Measurements from ENCODE around the gene COPA. TPM values are rescaled to one million over a fixed set of nuclear protein-coding genes. Genes with fewer than 3 reads are reported as not detected.

The COPA gene
- total RNA-seq, 8 experiments from 2014 or later: 134 to 326 (median 200) TPM

GRCh38 chr1:160344241-160344640 is 1.2 kb upstream of the COPA start:
- H3K4me3 ChIP-seq: peak overlapping the region; percentile 71 to 91 (median 82)
- in situ Hi-C loops (cut with MboI; ENCODE audit: low pct_unique_long_range_greater_than_20kb in 2 of 9, low sequenced_read_pairs in 9 of 9, unreplicated experiment in 9 of 9): no loop called here
- 71 to 100% (median 100%) methylated on average over 1 to 3 of the region's 3 CpGs for WGBS, 10 experiments
- ATAC-seq (replicated peaks in 6 of 8): no peak
- no peak overlapping the region for H3K27ac ChIP-seq
- H3K4me1 ChIP-seq (replicated peaks in 1 of 2): peaks cover 15 to 21% of the 10 kb centered on the region in 2 donors

DNA sequence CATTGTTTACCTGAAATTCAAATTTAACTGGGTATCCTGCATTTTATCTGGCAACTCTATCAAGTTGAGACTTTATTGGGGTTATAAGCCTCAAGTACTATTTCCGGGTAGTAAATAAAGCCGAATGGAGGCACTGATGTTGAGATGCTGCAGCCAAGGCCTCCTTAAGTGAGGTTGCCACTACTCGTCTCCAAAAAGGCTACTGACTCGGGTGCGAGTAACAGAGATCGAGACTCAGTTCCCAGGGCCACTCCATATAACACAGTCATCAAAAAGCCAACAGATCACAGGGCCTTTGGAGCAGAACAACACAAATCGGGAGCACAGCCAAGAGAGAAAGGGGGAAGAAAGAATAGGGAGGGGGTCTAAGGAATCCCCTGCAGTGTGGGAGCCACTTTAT is 524 bp downstream of the COPA start:
- WGBS, 10 experiments: 0 to 6% (median 1%) methylated on average over 1 to 7 of the region's 7 CpGs; no CpG with 5 or more reads in 2 of the 10 experiments

DNA sequence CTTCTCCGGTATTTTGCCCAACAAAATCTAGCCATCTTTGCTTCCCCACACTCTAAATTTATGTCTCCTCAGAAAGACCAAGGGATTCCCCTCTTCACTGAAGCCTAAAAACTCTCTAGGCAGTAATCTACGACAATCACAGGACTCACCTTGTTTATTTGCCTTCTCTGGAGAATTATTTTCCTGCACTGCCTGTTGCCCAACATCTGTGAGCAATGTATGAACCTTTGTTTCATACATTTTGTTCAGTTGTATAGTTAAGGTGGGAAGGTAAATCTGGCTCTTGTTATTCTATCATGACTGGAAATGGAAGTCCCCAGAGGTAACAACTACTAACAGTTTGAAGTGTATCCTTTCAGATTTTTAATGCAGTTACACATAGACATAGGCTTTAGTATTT is 2.2 kb downstream of the COPA start:
- in situ Hi-C loops (cut with MboI; ENCODE audit: low pct_unique_long_range_greater_than_20kb in 2 of 9, low sequenced_read_pairs in 9 of 9, unreplicated experiment in 9 of 9): no loop called here
- Histone ChIP-seq H3K27ac (no peak overlapping the region), H3K4me1 (replicated peaks in 1 of 2) (peaks cover 15 to 21% of the 10 kb centered on the region in 2 donors), H3K4me3 (peak overlapping the region in 4 of 5 donors; percentile 71 to 91 (median 79))
- WGBS, 10 experiments: 17 to 88% (median 52%) methylated on average over 1 to 2 of the region's 2 CpGs; no CpG with 5 or more reads in 1 of the 10 experiments
- no peak for ATAC-seq (replicated peaks in 6 of 8)

More for the DNA sequence above, 524 bp downstream of the COPA start:
- peak in 3 of 8 experiments; percentile 3 for ATAC-seq (replicated peaks in 6 of 8)
- peak overlapping the region; percentile 97 to 99 for H3K27ac ChIP-seq
- peak overlapping the region; percentile 71 to 91 (median 82) for H3K4me3 ChIP-seq
- in situ Hi-C loops (cut with MboI; ENCODE audit: low pct_unique_long_range_greater_than_20kb in 2 of 9, low sequenced_read_pairs in 9 of 9, unreplicated experiment in 9 of 9): no loop called here
- H3K4me1 ChIP-seq (replicated peaks in 1 of 2): peaks cover 15 to 21% of the 10 kb centered on the region in 2 donors

GRCh38 chr1:160340146-160340545 is 2.9 kb downstream of the COPA start:
- H3K4me1 ChIP-seq (replicated peaks in 1 of 2): peaks cover 15 to 21% of the 10 kb centered on the region in 2 donors
- H3K27ac ChIP-seq: no peak overlapping the region
- in situ Hi-C loops (cut with MboI; ENCODE audit: low pct_unique_long_range_greater_than_20kb in 2 of 9, low sequenced_read_pairs in 9 of 9, unreplicated experiment in 9 of 9): no loop called here
- 37 to 100% (median 95%) methylated on average over 1 to 3 of the region's 3 CpGs; no CpG with 5 or more reads in 1 of the 10 experiments for WGBS, 10 experiments
- ATAC-seq (replicated peaks in 6 of 8): no peak
- H3K4me3 ChIP-seq: no peak overlapping the region

- no peak for ATAC-seq (replicated peaks in 6 of 8)
- Histone ChIP-seq H3K4me3 (no peak overlapping the region), H3K27ac (no peak overlapping the region), H3K4me1 (replicated peaks in 1 of 2) (peaks cover 11 to 15% of the 10 kb centered on the region in 2 donors)
- WGBS, 10 experiments: 69 to 98% (median 90%) methylated on average over 4 of the region's 4 CpGs
- in situ Hi-C loops (cut with MboI; ENCODE audit: low pct_unique_long_range_greater_than_20kb in 2 of 9, low sequenced_read_pairs in 9 of 9, unreplicated experiment in 9 of 9): no loop called here
Measured at GRCh38 chr1:160338580-160338979, 4.5 kb downstream of the COPA start.

DNA sequence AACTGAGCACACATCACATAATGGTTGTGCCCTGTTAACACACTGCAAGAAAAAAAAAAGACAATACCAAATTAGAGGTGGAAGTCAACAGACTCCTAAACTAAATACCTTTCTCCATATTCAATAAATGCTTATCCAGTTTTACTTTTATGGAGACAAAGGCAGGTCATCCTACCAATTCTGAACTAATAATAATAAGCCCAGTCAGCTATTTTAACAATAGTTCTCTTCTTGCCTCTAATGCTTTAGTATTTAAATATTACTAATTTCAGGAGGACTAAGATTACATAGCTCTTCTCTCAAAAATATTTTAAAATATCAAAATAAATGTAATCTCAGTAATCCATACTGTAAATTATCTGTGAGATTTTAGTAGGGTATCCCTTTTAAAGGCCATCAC is 10.5 kb downstream of the COPA start:
- ATAC-seq (replicated peaks in 6 of 8): no peak
- Histone ChIP-seq H3K4me3 (no peak overlapping the region), H3K27ac (no peak overlapping the region), H3K4me1 (replicated peaks in 1 of 2) (peaks cover 0 to 24% of the 10 kb centered on the region in 2 donors)
- in situ Hi-C loops (cut with MboI; ENCODE audit: low pct_unique_long_range_greater_than_20kb in 2 of 9, low sequenced_read_pairs in 9 of 9, unreplicated experiment in 9 of 9): no loop called here

DNA sequence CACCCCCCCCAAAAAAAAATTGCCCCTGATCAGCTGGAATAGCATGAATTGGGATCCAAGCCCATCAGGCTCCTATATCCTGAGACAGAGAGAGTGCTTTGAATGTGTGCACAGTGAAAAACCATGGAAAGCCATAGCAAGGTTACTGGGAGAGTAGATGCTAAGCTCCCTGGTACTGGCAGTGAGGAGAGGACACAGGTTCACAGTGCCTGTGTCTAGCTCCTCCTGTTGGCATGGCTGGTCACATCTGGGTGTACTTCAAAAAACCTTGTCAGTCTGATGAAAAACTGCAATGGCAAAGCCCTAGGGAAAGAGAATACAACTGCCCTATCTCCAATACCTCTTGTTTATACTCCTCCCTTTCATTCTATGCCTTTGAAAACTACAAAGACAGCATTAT is 12.9 kb downstream of the COPA start:
- H3K27ac ChIP-seq: no peak overlapping the region

DNA sequence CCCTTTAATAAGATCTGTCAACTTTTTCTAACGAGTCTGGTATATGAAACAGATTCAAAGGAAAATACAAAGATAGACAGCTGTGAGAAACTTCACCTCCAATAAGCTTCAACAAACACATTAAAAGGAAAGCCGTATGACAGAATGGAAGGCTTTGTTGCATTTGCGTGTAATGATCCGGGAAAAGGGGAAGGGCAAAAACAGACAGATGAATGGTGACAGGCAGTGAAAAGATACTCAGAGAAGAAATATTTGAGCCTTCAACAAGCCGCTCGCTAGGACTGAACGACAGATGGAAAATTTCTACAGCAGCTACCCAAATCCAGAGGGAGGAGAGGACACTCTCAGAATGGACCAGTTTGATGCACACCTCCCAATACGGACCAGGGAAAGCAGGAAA is 14.9 kb downstream of the COPA start:
- peaks cover 0 to 25% of the 10 kb centered on the region in 2 donors for H3K4me1 ChIP-seq (replicated peaks in 1 of 2)
- no peak overlapping the region for H3K27ac ChIP-seq
- in situ Hi-C loops (cut with MboI; ENCODE audit: low pct_unique_long_range_greater_than_20kb in 2 of 9, low sequenced_read_pairs in 9 of 9, unreplicated experiment in 9 of 9): no loop called here
- peak in 3 of 8 experiments; percentile 75 to 88 (median 81) for ATAC-seq (replicated peaks in 6 of 8)
- no peak overlapping the region for H3K4me3 ChIP-seq
- 0 to 93% (median 18%) methylated on average over 2 to 8 of the region's 8 CpGs for WGBS, 10 experiments

More for the DNA sequence above, 12.9 kb downstream of the COPA start:
- in situ Hi-C loops (cut with MboI; ENCODE audit: low pct_unique_long_range_greater_than_20kb in 2 of 9, low sequenced_read_pairs in 9 of 9, unreplicated experiment in 9 of 9): no loop called here
- peak in 1 of 8 experiments; percentile 34 for ATAC-seq (replicated peaks in 6 of 8)
- no peak overlapping the region for H3K4me3 ChIP-seq
- H3K4me1 ChIP-seq (replicated peaks in 1 of 2): peaks cover 0 to 25% of the 10 kb centered on the region in 2 donors

DNA sequence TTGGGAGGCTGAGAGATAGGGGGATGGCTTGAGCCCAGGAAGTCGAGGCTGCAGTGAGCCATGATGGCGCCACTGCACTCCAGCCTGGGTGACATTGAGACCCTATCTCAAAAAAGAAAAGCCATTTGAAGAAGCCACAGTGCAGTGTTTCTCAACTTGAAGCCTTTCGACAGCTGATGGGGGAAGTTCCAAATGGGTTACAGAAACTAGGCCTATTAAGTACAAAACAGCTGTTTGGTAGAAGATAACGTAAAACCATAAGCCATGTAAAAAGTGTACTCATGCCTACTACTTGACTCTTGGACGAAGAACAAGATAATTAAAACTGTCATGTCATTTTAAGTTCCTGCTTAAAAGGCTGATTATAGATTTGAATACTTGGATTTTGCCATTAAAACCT is 16.6 kb downstream of the COPA start:
- no peak overlapping the region for H3K27ac ChIP-seq
- 79 to 100% (median 92%) methylated on average over 1 to 5 of the region's 5 CpGs; no CpG with 5 or more reads in 1 of the 10 experiments for WGBS, 10 experiments
- H3K4me1 ChIP-seq (replicated peaks in 1 of 2): peaks cover 0 to 25% of the 10 kb centered on the region in 2 donors
- in situ Hi-C loops (cut with MboI; ENCODE audit: low pct_unique_long_range_greater_than_20kb in 2 of 9, low sequenced_read_pairs in 9 of 9, unreplicated experiment in 9 of 9): no loop called here
- no peak for ATAC-seq (replicated peaks in 6 of 8)
- H3K4me3 ChIP-seq: no peak overlapping the region

DNA sequence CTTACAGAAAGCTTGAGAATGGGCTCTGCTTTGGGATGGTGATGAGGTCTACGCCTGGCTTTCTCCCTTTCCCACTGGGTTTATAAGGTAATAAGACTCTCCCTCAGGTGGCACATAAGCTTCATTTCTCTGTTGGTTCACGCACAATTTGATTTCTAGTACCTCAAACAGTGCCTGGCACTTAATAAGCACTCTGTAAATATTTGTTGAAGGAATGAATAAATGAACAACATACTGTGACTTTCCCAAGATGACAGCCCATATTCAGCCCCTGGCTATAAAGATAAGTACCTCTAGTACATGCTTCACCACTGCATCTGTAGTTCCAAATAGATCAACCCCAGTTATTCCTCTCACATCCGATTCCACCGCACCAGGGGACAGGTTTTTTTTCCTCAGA is 17.8 kb downstream of the COPA start:
- no peak for ATAC-seq (replicated peaks in 6 of 8)
- in situ Hi-C loops (cut with MboI; ENCODE audit: low pct_unique_long_range_greater_than_20kb in 2 of 9, low sequenced_read_pairs in 9 of 9, unreplicated experiment in 9 of 9): no loop called here
- H3K4me1 ChIP-seq (replicated peaks in 1 of 2): peaks cover 0 to 22% of the 10 kb centered on the region in 2 donors
- H3K4me3 ChIP-seq: no peak overlapping the region
- H3K27ac ChIP-seq: no peak overlapping the region
- WGBS, 10 experiments: 91 to 100% (median 96%) methylated on average over 1 to 4 of the region's 4 CpGs

DNA sequence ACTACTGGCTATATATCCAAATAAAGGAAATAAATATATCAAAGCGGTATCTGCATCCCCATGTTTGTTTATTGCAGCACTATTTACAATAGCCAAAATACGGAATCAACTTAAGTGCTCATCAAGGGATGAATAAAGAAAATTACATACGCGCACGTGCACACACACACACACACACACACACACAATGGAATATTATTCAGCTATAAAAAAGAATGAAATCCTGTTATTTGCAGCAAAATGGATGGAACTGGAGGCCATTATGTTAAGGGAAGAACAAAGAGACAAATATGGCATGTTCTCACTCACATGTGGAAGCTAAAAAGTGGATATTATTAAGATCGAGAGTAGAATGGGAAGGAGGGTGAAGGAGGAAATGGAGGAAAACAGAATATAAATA is 20.2 kb downstream of the COPA start:
- ATAC-seq (replicated peaks in 6 of 8): no peak
- WGBS, 10 experiments: 53 to 100% (median 96%) methylated on average over 2 to 6 of the region's 6 CpGs; no CpG with 5 or more reads in 1 of the 10 experiments
- H3K4me1 ChIP-seq (replicated peaks in 1 of 2): peaks cover 0 to 4% of the 10 kb centered on the region in 2 donors
- in situ Hi-C loops (cut with MboI; ENCODE audit: low pct_unique_long_range_greater_than_20kb in 2 of 9, low sequenced_read_pairs in 9 of 9, unreplicated experiment in 9 of 9): no loop called here
- no peak overlapping the region for H3K27ac ChIP-seq
- no peak overlapping the region for H3K4me3 ChIP-seq

GRCh38 chr1:160315359-160315758 is 27.7 kb downstream of the COPA start:
- Histone ChIP-seq H3K4me1 (replicated peaks in 1 of 2) (no peaks in the 10 kb centered on the region), H3K4me3 (no peak overlapping the region), H3K27ac (no peak overlapping the region)
- in situ Hi-C loops (cut with MboI; ENCODE audit: low pct_unique_long_range_greater_than_20kb in 2 of 9, low sequenced_read_pairs in 9 of 9, unreplicated experiment in 9 of 9): no loop called here
- WGBS, 10 experiments: 57 to 100% (median 90%) methylated on average over 1 to 2 of the region's 2 CpGs; no CpG with 5 or more reads in 5 of the 10 experiments
- no peak for ATAC-seq (replicated peaks in 6 of 8)

GRCh38 chr1:160309571-160309970 is 33.5 kb downstream of the COPA start:
- H3K4me1 ChIP-seq (replicated peaks in 1 of 2): peaks cover 8% of the 10 kb centered on the region in 2 donors
- H3K4me3 ChIP-seq: no peak overlapping the region
- 0 to 100% (median 73%) methylated on average over 1 of the region's 1 CpG for WGBS, 10 experiments
- in situ Hi-C loops (cut with MboI; ENCODE audit: low pct_unique_long_range_greater_than_20kb in 2 of 9, low sequenced_read_pairs in 9 of 9, unreplicated experiment in 9 of 9): no loop called here
- H3K27ac ChIP-seq: no peak overlapping the region
- no peak for ATAC-seq (replicated peaks in 6 of 8)

GRCh38 chr1:160309185-160309557 is 33.9 kb downstream of the COPA start:
- Histone ChIP-seq H3K4me1 (replicated peaks in 1 of 2) (peaks cover 8% of the 10 kb centered on the region in 2 donors), H3K4me3 (no peak overlapping the region), H3K27ac (no peak overlapping the region)
- in situ Hi-C loops (cut with MboI; ENCODE audit: low pct_unique_long_range_greater_than_20kb in 2 of 9, low sequenced_read_pairs in 9 of 9, unreplicated experiment in 9 of 9): no loop called here
- ATAC-seq (replicated peaks in 6 of 8): no peak
